CD4-positive, alpha-beta T cell treated with Interleukin-6 at 100 ng/mL for 8 hours (primary cell): Measurements from ENCODE around the gene KLHL10.
A peak's percentile ranks its signal among the peaks of the same experiment; 100 is the strongest.
"Not testable (repeated sequence)": the region's sequence is repeated elsewhere in the genome, so short reads cannot be mapped to it uniquely, and the experiment has no call there.

Source experiments
- DNase-seq: peaks from one replicate; pipeline ENCODE4 v3.0.0-alpha.2; 2020; ENCODE audit warnings: mixed read lengths, low spot score

The KLHL10 gene

DNA sequence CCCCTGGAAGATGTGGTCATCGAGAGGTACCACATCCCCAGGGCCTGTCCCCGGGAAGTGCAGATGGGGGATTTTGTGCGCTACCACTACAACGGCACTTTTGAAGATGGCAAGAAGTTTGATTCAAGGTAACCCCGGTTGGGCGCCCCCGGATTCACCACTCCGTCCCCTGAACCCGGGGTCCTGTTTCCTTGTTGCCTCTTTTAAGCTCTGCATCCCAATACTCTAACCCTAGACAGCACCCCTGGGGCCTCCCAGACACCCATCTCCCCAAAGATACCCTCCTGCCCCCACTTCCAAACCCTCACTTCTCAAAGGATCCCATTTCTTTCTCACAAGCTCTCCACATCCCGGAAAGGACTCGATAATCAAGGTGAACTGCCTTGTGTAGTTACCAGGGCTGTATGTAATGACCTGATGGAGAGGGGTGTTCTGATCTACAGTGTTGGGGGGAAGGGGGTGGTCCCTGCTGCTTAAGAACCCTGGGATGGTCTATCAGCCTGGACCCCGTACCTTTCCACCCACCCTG is 24.4 kb upstream of the KLHL10 start:
- DNase-seq: no peak

GRCh38 chr17:41813699-41814124 is 23.9 kb upstream of the KLHL10 start:
- DNase-seq: no peak

GRCh38 chr17:41814195-41814594 is 23.4 kb upstream of the KLHL10 start:
- no peak for DNase-seq

GRCh38 chr17:41816637-41817320 is 20.8 kb upstream of the KLHL10 start:
- no peak for DNase-seq

DNA sequence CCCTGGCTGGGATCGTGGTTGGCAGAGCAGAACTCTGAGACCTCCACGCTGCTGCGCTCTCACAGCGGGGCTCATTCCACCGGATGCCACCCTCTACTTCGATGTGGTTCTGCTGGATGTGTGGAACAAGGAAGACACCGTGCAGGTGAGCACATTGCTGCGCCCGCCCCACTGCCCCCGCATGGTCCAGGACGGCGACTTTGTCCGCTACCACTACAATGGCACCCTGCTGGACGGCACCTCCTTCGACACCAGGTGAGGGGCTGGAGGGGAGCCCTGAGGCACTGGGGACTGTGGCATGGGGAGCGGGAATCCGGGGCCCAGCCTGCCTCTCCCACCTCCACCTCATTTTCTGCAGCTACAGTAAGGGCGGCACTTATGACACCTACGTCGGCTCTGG is 19.6 kb upstream of the KLHL10 start:
- no peak for DNase-seq

- DNase-seq: no peak
Measured at GRCh38 chr17:41821776-41822175, 15.8 kb upstream of the KLHL10 start.

DNA sequence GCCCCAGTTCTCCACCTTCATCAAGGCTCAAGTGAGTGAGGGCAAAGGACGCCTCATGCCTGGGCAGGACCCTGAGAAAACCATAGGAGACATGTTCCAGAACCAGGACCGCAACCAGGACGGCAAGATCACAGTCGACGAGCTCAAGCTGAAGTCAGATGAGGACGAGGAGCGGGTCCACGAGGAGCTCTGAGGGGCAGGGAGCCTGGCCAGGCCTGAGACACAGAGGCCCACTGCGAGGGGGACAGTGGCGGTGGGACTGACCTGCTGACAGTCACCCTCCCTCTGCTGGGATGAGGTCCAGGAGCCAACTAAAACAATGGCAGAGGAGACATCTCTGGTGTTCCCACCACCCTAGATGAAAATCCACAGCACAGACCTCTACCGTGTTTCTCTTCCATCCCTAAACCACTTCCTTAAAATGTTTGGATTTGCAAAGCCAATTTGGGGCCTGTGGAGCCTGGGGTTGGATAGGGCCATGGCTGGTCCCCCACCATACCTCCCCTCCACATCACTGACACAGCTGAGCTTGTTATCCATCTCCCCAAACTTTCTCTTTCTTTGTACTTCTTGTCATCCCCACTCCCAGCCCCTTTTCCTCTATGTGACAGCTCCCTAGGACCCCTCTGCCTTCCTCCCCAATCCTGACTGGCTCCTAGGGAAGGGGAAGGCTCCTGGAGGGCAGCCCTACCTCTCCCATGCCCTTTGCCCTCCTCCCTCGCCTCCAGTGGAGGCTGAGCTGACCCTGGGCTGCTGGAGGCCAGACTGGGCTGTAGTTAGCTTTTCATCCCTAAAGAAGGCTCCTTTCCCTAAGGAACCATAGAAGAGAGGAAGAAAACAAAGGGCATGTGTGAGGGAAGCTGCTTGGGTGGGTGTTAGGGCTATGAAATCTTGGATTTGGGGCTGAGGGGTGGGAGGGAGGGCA is 15.1 kb upstream of the KLHL10 start:
- DNase-seq: no peak

- no peak for DNase-seq
Measured at GRCh38 chr17:41823141-41823524, 14.5 kb upstream of the KLHL10 start.

DNA sequence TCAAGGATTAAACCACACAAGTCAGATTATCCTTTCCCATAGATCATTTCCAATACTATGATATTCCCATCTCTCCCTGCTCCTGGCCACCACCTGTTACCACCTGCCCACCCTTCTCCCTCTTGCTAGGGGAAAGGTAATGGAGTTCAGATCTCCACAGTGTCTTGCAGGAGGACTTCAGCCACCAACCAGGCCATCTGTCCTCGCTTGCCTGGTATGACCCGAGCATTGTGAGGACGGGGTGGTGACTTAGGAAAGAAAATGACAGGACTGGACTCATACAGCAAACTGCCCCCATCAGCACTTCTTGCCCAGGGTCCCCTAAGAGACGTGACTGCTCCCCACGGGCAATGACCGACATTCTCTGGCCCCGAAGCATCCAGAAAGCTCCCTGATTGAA is 14.0 kb upstream of the KLHL10 start:
- DNase-seq: no peak

- DNase-seq: no peak
Measured at GRCh38 chr17:41824086-41824485, 13.5 kb upstream of the KLHL10 start.

- no peak for DNase-seq
Measured at GRCh38 chr17:41825175-41825845, 12.3 kb upstream of the KLHL10 start.

DNA sequence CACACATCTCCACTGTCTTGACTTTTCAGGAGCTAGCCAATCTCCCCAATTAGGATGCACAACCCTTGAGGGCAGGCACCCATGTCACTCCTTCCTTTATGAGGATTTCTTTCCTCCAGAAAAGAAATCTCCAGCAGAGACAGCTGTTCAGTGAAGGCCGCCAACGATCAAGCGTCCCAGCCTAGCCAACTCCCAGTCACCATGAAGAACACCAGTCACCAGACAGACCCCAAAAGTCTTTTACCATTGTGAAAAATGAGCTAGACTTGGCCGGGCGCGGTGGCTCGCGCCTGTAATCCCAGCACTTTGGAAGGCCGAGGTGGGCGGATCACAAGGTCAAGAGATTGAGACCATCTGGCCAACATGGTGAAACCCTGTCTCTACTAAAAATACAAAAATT is 7.7 kb upstream of the KLHL10 start:
- DNase-seq: not testable (repeated sequence)

- no peak for DNase-seq
Measured at GRCh38 chr17:41835214-41835799, 2.3 kb upstream of the KLHL10 start.

- peak; percentile 60 for DNase-seq
Measured at GRCh38 chr17:41835800-41836549, 1.6 kb upstream of the KLHL10 start, which contains the start of gene NT5C3B. Gene NT5C3B (minus strand): TSS chr17:41836232. CDS start chr17:41836193, 39 bp downstream.

- DNase-seq: no peak
Measured at GRCh38 chr17:41836550-41837196, 952 bp upstream of the KLHL10 start.

DNA sequence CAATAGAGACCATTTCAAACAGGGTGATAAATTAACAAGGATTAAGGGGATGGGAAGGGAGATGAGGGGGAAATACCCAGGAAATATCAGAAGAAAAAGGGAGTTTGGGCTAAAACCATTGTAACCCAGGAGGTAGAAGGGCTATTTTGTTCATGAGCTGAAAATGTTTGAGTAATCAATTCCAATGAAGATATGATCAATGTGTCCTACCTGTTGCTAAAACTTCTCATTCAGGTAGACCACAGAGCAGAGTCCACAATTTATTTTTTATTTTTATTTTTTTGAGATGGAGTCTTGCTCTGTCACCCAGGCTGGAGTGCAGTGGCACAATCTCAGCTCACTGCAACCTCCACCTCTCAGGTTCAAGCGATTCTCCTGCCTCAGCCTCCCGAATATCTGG is 1.8 kb downstream of the KLHL10 start:
- not testable (repeated sequence) for DNase-seq

GRCh38 chr17:41840781-41841180 is 3.2 kb downstream of the KLHL10 start:
- DNase-seq: not testable (repeated sequence)

GRCh38 chr17:41844971-41845370 is 7.3 kb downstream of the KLHL10 start:
- DNase-seq: no peak

DNA sequence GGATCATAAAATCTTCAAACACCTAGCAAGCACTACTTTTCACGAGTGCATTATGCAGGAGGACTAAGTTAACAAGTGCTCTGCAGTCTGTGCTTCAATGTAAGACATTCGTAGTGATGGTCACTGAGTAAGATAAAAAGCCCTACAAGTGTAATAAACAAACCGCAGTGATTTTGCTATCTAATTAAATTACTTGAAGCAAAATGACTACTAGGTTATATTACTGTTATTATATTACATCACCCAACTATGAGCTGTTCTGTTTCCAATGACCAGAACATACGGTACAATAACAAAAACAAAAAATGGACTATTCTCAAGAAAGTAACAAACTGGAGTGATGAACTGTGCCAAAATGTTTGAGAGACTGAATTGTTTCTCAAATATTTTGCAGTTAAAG is 11.2 kb downstream of the KLHL10 start:
- no peak for DNase-seq

DNA sequence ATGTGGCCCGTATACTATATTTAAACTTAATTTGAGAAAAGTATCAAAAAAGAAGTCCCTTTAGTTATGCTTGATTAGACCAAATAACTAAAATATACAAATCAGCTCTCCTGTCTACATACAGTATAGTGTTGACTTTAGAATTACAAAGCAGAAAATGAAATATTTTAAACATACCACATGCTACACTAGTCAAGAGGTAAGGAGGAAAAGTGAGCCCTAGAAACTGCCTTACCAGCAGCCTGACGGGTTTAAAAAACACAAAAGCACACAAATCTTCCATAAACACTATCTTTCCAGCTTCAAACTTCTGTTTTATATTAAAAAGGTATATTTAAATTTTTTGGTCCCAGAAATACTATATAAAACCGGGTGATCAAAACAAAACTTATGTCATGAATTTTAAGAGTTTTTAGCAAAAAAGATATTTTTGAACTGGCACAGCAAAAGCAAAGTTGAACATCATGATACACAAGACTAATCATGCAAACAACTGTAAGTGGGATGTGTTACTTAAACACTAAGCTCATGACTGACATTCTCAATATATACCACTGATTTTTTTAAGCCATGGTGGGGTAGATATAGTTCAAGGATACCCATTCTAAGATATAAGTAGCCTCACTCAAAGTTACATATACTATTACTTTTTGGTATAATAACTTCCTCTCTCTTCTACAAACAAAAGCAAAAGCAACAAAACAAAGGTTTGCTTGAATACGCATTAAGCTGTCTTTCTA is 11.8 kb downstream of the KLHL10 start:
- no peak for DNase-seq
